H1 (cell line): ENCODE data around the gene APBB3. TPM values are rescaled to one million over a fixed set of nuclear protein-coding genes. Genes with fewer than 3 reads are reported as not detected.

ENCODE experiments used
- ASH2L ChIP-seq: fragments of 200-600, 300-600 bp; sonication (generic); IDR thresholded peaks from one replicate; pipeline ENCODE4 v1.7.1; 2017; ENCODE audit warnings: low read length
- CTCF ChIP-seq, 3 experiments: IDR thresholded peaks; 1 replicate in 2 of 3; 2 replicates in 1 of 3; pipeline versions ENCODE4 v1.5.1 to v1.6.1; 2011; ENCODE audit warnings: low read length in 3 of 3, mild to moderate bottlenecking in 3 of 3, inconsistent platforms in 2 of 3, low read depth in 1 of 3, moderate library complexity in 1 of 3; ENCODE audit not compliant: insufficient read depth in 1 of 3; ENCODE audit errors: control extremely low read depth in 1 of 3
- JUN ChIP-seq: IDR thresholded peaks from 2 replicates; pipeline ENCODE4 v1.6.1; 2011; ENCODE audit warnings: low read depth, mild to moderate bottlenecking, improper control_type of control experiment, low read length
- KDM1A ChIP-seq: fragments of 200-600, 300-600 bp; sonication (generic); IDR thresholded peaks from 2 replicates; pipeline ENCODE4 v1.7.1; 2016; ENCODE audit warnings: mild to moderate bottlenecking, low read length, borderline replicate concordance
- KDM4A ChIP-seq: IDR thresholded peaks from one replicate; pipeline ENCODE4 v1.7.1; 2012; ENCODE audit warnings: low read depth, mild to moderate bottlenecking, moderate library complexity, low read length, inconsistent platforms; ENCODE audit not compliant: severe bottlenecking
- RAD21 ChIP-seq, 2 experiments: IDR thresholded peaks in 1 of 2; conservative IDR thresholded peaks in 1 of 2; 2 replicates each; pipeline ENCODE4 v1.6.1; 2011; ENCODE audit warnings: low read depth in 2 of 2, low read length in 2 of 2, improper control_type of control experiment in 1 of 2, inconsistent platforms in 1 of 2, mild to moderate bottlenecking in 1 of 2, moderate library complexity in 1 of 2
- TAF1 ChIP-seq: IDR thresholded peaks from 2 replicates; pipeline ENCODE4 v1.6.1; 2011; ENCODE audit warnings: mild to moderate bottlenecking, low read depth, low read length
- ZNF274 ChIP-seq: IDR thresholded peaks from 2 replicates; pipeline ENCODE4 v1.7.0; 2012; ENCODE audit warnings: low read length, borderline replicate concordance; ENCODE audit errors: extremely low read depth
- polyA plus RNA-seq, 7 experiments: library from polyadenylated mRNA; depleted of rRNA in 3 of 7; stranded (reverse) in 5 of 7; unstranded in 2 of 7; fragments of >200 nt in 5 of 7; fragments of 200-250 nt in 2 of 7; gene quantifications; 1 replicate in 5 of 7; 2 replicates in 1 of 7; 4 replicates in 1 of 7; pipeline versions ENCODE4 v1.2.1 to v1.2.3, GENCODE V29; 2011 to 2013; ENCODE audit warnings: missing spikeins in 2 of 7, mixed read lengths in 2 of 7
- total RNA-seq: library from RNA; stranded (reverse); fragmentation: NEBNext Ultra II Directional; extraction: Animal tissue kit (Norgen Biotek cat#: 25700); gene quantifications from 2 replicates; pipeline ENCODE4 v1.2.1, GENCODE V29; 2021

The APBB3 gene
- total and polyA plus RNA-seq, 2 of the 8 experiments (the other 6 are each of a cell fraction or from before 2014, with no cell fraction given): 16.0 to 21.9 TPM

DNA sequence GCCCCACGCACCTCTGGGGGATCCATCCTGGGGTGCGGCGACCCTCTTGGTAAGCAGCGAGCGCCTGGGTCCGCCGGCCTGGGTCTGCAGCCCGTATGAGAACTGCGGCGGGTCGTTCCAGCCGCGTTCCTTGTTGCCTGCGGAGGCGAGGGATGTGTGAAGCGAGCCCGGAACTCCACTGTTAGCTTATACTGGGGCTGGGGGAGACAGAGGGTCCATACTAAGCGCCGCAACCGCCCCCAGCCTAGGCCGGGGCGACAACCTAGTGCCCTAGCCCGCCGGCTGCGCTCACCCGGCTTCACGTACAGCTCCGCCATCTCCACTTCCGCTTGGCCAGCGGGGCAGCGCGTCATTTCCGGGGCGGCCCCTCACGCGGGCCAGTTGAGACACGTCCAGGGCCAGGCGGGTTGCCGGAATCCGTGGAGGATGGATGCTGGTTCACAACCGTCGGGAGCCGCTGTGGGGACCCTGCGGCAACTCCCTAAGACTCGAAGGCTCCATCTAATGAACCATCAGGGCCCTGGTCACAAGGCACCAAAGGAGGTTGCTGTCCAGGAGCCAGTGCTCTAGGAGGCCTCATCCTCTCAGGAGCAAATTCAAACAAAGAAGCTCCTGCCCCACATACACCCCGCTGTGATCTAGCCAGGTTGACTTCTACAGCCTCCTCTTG lies 7.1 kb downstream of the APBB3 start, which contains the start of gene SRA1 (continued):
- peak; percentile 93 for TF ChIP-seq TAF1
- TF ChIP-seq CTCF (IDR thresholded peaks at IDR 0.05; ENCODE audit: control extremely low read depth in 1 of 3, insufficient read depth in 1 of 3, low read depth in 1 of 3, low read length in 3 of 3): no peak
- no peak for TF ChIP-seq JUN
- no peak; a peak in 1 of 4 replicates for TF ChIP-seq RAD21 (IDR thresholded peaks at IDR 0.05 in 1 of 2, conservative IDR thresholded peaks at IDR 0.05 in 1 of 2; ENCODE audit: low read depth in 2 of 2, low read length in 2 of 2)
- TF ChIP-seq KDM1A: no peak
- TF ChIP-seq KDM4A: peak; percentile 52
- no peak for TF ChIP-seq ZNF274
- peak; percentile 60 for TF ChIP-seq ASH2L
